Glomerular endothelial cell (primary cell): ENCODE data around the gene KCNJ18. TPM values are rescaled to one million over a fixed set of nuclear protein-coding genes. Genes with fewer than 3 reads are reported as not detected.
"Not testable (repeated sequence)": the region's sequence is repeated elsewhere in the genome, so short reads cannot be mapped to it uniquely, and the experiment has no call there.

ENCODE experiments used
- DNase-seq: peaks from one replicate; pipeline ENCODE4 v3.0.0-alpha.2; 2011; ENCODE audit warnings: low read depth, low spot score; ENCODE audit errors: extremely low read depth
- total RNA-seq: library from RNA; depleted of rRNA; stranded (reverse); fragments of >200 nt; gene quantifications from 2 replicates; pipeline ENCODE4 v1.2.3, GENCODE V29; 2015

Gene KCNJ18
- not detected in 2 replicates for total RNA-seq

GRCh38 chr17:21691883-21692703 is at the start of gene KCNJ18:
Gene KCNJ18 (plus strand): TSS chr17:21692523. CDS start chr17:21702787, 10,264 bp downstream.
- not testable (repeated sequence) for DNase-seq

- not testable (repeated sequence) for DNase-seq
Measured at GRCh38 chr17:21648125-21648524, 44.2 kb upstream of the KCNJ18 start.

GRCh38 chr17:21650043-21650442 is 42.3 kb upstream of the KCNJ18 start:
- not testable (repeated sequence) for DNase-seq

- DNase-seq = not testable (repeated sequence)
Measured at GRCh38 chr17:21652049-21652448, 40.3 kb upstream of the KCNJ18 start.

- not testable (repeated sequence) for DNase-seq
Measured at GRCh38 chr17:21653211-21653610, 39.1 kb upstream of the KCNJ18 start.

GRCh38 chr17:21656518-21657309 is 35.6 kb upstream of the KCNJ18 start:
- DNase-seq = not testable (repeated sequence)

GRCh38 chr17:21659635-21660034 is 32.7 kb upstream of the KCNJ18 start:
- DNase-seq = not testable (repeated sequence)

- not testable (repeated sequence) for DNase-seq
Measured at GRCh38 chr17:21661455-21661854, 30.9 kb upstream of the KCNJ18 start.

GRCh38 chr17:21663166-21663565 is 29.2 kb upstream of the KCNJ18 start:
- not testable (repeated sequence) for DNase-seq

- DNase-seq = not testable (repeated sequence)
Measured at GRCh38 chr17:21663614-21664474, 28.5 kb upstream of the KCNJ18 start.

GRCh38 chr17:21665171-21665570 is 27.2 kb upstream of the KCNJ18 start:
- DNase-seq = not testable (repeated sequence)

- not testable (repeated sequence) for DNase-seq
Measured at GRCh38 chr17:21665935-21666493, 26.3 kb upstream of the KCNJ18 start.

- not testable (repeated sequence) for DNase-seq
Measured at GRCh38 chr17:21666711-21667412, 25.5 kb upstream of the KCNJ18 start.

- DNase-seq = not testable (repeated sequence)
Measured at GRCh38 chr17:21667413-21668117, 24.8 kb upstream of the KCNJ18 start.

GRCh38 chr17:21668118-21668488 is 24.2 kb upstream of the KCNJ18 start:
- DNase-seq = not testable (repeated sequence)

- not testable (repeated sequence) for DNase-seq
Measured at GRCh38 chr17:21668746-21669508, 23.4 kb upstream of the KCNJ18 start.

GRCh38 chr17:21669616-21670360 is 22.5 kb upstream of the KCNJ18 start:
- DNase-seq = not testable (repeated sequence)
